K562 (cell line): ENCODE measurements around the gene MTHFSD. TPM values are rescaled to one million over a fixed set of nuclear protein-coding genes. Genes with fewer than 3 reads are reported as not detected.
A peak's percentile ranks its signal among the peaks of the same experiment; 100 is the strongest.

Experiments
- CBFB ChIP-seq: sonication (generic); formaldehyde crosslinking; IDR thresholded peaks from 2 replicates; pipeline ENCODE4 v1.4.0; 2020; ENCODE audit warnings: mild to moderate bottlenecking, missing genetic modification reagents
- CBX2 ChIP-seq: fragments of 200-600 bp; sonication (generic); IDR thresholded peaks from one replicate; pipeline ENCODE4 v1.6.1; 2012; ENCODE audit warnings: mild to moderate bottlenecking, low read length, inconsistent platforms; ENCODE audit not compliant: insufficient read depth, poor library complexity, severe bottlenecking
- FOXJ2 ChIP-seq: fragments of 200-800 bp; sonication (Bioruptor generic); IDR thresholded peaks from 2 replicates; pipeline ENCODE4 v1.6.1; 2016; ENCODE audit warnings: missing genetic modification characterization, missing compliant biosample characterization
- ILF3 ChIP-seq: fragments of 450-650 bp; IDR thresholded peaks from 2 replicates; pipeline ENCODE4 v1.6.1; 2018; ENCODE audit warnings: antibody characterized with exemption, mild to moderate bottlenecking, moderate library complexity, borderline replicate concordance
- KDM1A ChIP-seq, 2 experiments: fragments of 450-650 bp; IDR thresholded peaks; 2 replicates each; pipeline ENCODE4 v1.6.1; 2016; ENCODE audit warnings: mild to moderate bottlenecking in 2 of 2
- NFYB ChIP-seq: IDR thresholded peaks from 2 replicates; pipeline ENCODE4 v1.6.1; 2011; ENCODE audit warnings: mild to moderate bottlenecking, moderate library complexity; ENCODE audit not compliant: insufficient read length; ENCODE audit errors: extremely low read depth
- PCBP1 ChIP-seq: fragments of 200-400 bp; formaldehyde crosslinking; IDR thresholded peaks from 2 replicates; pipeline ENCODE4 v1.6.1; 2018; ENCODE audit warnings: mild to moderate bottlenecking, low read depth, low read length; ENCODE audit not compliant: poor library complexity, severe bottlenecking
- POLR2A ChIP-seq: fragments of 450-650 bp; conservative IDR thresholded peaks from 2 replicates; pipeline ENCODE4 v1.6.1; 2016
- RB1 ChIP-seq: fragments of 450-650 bp; IDR thresholded peaks from 2 replicates; pipeline ENCODE4 v1.6.1; 2017; ENCODE audit warnings: low read depth, mild to moderate bottlenecking
- RBM14 ChIP-seq: fragments of 200-400 bp; formaldehyde crosslinking; IDR thresholded peaks from 2 replicates; pipeline ENCODE4 v1.6.1; 2018; ENCODE audit warnings: low read depth, mild to moderate bottlenecking, low read length, moderate library complexity, borderline replicate concordance; ENCODE audit not compliant: insufficient read depth
- ZBTB1 ChIP-seq: sonication (generic); formaldehyde crosslinking; IDR thresholded peaks from 2 replicates; pipeline ENCODE4 v1.8.1; 2023; ENCODE audit warnings: missing genetic modification reagents, low read depth, mild to moderate bottlenecking, borderline replicate concordance
- ZNF408 ChIP-seq: fragments of 250-450 bp; sonication (Bioruptor Pico); IDR thresholded peaks from 2 replicates; pipeline ENCODE4 v1.4.0; 2020; ENCODE audit warnings: low read depth, mild to moderate bottlenecking, moderate library complexity
- ZNF436 ChIP-seq: fragments of 250-450, 450-650 bp; sonication (Bioruptor Pico); formaldehyde crosslinking; IDR thresholded peaks from 2 replicates; pipeline ENCODE4 v1.7.0; 2020; ENCODE audit warnings: mild to moderate bottlenecking
- polyA plus RNA-seq, 8 experiments: library from polyadenylated mRNA; depleted of rRNA in 4 of 8; stranded (reverse) in 5 of 8; unstranded in 3 of 8; fragments of >200 nt; fragmentation: Nextera tagmentation in 2 of 8; fragmentation: Illumina TruSeq in 1 of 8; extraction: Ambion mirVana in 2 of 8; extraction: Trizol in 1 of 8; gene quantifications; 2 replicates each; pipeline versions ENCODE4 v1.2.1 to v1.2.3, GENCODE V29; 2011 to 2014; ENCODE audit warnings: inconsistent platforms in 1 of 8, missing spikeins in 1 of 8
- total RNA-seq, 7 experiments: library from RNA; depleted of rRNA in 6 of 7; stranded (reverse); fragments of >200 nt in 6 of 7; fragmentation: Illumina TruSeq in 2 of 7; extraction: Trizol in 2 of 7; gene quantifications; 2 replicates each; pipeline versions ENCODE4 v1.2.1 to v1.2.3, GENCODE V29; 2011 to 2021; ENCODE audit warnings: low replicate concordance in 1 of 7
- TF ChIP-seq, protein P1 (sequence below): sonication (generic); formaldehyde crosslinking; IDR thresholded peaks from 2 replicates; pipeline ENCODE4 v1.8.1; 2022; ENCODE audit warnings: missing genetic modification reagents
- TF ChIP-seq, protein P2 (sequence below): sonication (generic); formaldehyde crosslinking; IDR thresholded peaks from 2 replicates; pipeline ENCODE4 v1.8.0; 2022; ENCODE audit warnings: mild to moderate bottlenecking, missing genetic modification reagents
- TF ChIP-seq, protein P3 (sequence below): fragments of 250-450 bp; sonication (Bioruptor Pico); IDR thresholded peaks from 2 replicates; pipeline ENCODE4 v1.5.0; 2021; ENCODE audit warnings: mild to moderate bottlenecking, borderline replicate concordance

MTHFSD gene
- total and polyA plus RNA-seq, 9 of the 15 experiments (the other 6 are each of a cell fraction or from before 2014, with no cell fraction given): 3.2 to 20.2 (median 12.0) TPM

DNA sequence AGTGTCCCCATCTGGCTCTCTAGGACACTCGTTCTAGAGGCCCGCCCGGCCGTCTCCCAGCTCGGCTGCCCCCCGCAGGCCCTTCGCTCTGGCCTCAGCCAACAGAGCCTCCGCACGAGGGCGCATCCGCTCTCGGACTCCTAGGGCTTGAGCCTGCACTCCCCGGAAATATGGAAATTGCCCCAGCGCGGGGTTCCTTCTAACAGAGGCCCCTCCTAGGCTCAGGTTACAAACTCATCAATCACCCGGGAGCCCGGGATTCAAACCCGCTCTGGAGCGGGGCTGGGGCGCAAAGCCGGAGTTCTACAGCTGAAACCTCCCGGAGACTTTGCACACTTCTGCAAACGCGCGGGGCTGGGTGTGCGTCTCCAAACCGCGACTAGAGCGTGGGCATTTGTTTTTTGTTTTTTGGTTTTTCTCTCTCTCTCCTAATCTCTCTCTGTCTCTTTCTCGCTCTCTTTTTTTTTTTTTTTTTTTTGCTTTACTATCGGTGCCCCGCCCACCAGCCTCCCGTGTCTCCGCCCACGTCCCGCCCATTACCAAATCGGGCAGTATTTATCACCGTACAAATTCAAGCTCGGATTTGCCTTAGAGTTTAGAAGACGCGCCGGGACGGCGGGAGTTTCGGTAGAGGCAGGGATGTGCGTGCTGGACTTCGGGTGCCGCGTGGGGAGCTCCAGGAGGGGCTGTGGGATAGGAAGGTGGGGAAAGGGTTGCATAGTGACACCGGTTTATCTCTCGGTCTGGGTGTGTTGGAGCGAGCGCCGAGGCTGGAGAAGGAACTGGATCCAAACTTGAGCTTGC, 20.9 kb upstream of the MTHFSD start (continued):
- TF ChIP-seq, protein P1, sequence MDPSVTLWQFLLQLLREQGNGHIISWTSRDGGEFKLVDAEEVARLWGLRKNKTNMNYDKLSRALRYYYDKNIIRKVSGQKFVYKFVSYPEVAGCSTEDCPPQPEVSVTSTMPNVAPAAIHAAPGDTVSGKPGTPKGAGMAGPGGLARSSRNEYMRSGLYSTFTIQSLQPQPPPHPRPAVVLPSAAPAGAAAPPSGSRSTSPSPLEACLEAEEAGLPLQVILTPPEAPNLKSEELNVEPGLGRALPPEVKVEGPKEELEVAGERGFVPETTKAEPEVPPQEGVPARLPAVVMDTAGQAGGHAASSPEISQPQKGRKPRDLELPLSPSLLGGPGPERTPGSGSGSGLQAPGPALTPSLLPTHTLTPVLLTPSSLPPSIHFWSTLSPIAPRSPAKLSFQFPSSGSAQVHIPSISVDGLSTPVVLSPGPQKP (CRISPR knock-in tag): no peak
- TF ChIP-seq FOXJ2 (tag) (no peak), RBM14 (no peak), POLR2A (no peak), ZBTB1 (no peak), RB1 (peak; percentile 41; the same call in 1 of the 2 replicates), ZNF436 (CRISPR knock-in tag) (no peak), NFYB (no peak), ILF3 (no peak), KDM1A (IDR thresholded peaks at IDR 0.05) (0 out of 4 replicates have a peak, but pooled peaks of 1 of the 2 experiments have one; percentile 40), PCBP1 (no peak), CBX2 (no peak), CBFB (CRISPR knock-in tag) (no peak), ZNF408 (CRISPR knock-in tag) (no peak)
- TF ChIP-seq, protein P2, sequence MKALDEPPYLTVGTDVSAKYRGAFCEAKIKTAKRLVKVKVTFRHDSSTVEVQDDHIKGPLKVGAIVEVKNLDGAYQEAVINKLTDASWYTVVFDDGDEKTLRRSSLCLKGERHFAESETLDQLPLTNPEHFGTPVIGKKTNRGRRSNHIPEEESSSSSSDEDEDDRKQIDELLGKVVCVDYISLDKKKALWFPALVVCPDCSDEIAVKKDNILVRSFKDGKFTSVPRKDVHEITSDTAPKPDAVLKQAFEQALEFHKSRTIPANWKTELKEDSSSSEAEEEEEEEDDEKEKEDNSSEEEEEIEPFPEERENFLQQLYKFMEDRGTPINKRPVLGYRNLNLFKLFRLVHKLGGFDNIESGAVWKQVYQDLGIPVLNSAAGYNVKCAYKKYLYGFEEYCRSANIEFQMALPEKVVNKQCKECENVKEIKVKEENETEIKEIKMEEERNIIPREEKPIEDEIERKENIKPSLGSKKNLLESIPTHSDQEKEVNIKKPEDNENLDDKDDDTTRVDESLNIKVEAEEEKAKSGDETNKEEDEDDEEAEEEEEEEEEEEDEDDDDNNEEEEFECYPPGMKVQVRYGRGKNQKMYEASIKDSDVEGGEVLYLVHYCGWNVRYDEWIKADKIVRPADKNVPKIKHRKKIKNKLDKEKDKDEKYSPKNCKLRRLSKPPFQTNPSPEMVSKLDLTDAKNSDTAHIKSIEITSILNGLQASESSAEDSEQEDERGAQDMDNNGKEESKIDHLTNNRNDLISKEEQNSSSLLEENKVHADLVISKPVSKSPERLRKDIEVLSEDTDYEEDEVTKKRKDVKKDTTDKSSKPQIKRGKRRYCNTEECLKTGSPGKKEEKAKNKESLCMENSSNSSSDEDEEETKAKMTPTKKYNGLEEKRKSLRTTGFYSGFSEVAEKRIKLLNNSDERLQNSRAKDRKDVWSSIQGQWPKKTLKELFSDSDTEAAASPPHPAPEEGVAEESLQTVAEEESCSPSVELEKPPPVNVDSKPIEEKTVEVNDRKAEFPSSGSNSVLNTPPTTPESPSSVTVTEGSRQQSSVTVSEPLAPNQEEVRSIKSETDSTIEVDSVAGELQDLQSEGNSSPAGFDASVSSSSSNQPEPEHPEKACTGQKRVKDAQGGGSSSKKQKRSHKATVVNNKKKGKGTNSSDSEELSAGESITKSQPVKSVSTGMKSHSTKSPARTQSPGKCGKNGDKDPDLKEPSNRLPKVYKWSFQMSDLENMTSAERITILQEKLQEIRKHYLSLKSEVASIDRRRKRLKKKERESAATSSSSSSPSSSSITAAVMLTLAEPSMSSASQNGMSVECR: no peak
- TF ChIP-seq, protein P3, sequence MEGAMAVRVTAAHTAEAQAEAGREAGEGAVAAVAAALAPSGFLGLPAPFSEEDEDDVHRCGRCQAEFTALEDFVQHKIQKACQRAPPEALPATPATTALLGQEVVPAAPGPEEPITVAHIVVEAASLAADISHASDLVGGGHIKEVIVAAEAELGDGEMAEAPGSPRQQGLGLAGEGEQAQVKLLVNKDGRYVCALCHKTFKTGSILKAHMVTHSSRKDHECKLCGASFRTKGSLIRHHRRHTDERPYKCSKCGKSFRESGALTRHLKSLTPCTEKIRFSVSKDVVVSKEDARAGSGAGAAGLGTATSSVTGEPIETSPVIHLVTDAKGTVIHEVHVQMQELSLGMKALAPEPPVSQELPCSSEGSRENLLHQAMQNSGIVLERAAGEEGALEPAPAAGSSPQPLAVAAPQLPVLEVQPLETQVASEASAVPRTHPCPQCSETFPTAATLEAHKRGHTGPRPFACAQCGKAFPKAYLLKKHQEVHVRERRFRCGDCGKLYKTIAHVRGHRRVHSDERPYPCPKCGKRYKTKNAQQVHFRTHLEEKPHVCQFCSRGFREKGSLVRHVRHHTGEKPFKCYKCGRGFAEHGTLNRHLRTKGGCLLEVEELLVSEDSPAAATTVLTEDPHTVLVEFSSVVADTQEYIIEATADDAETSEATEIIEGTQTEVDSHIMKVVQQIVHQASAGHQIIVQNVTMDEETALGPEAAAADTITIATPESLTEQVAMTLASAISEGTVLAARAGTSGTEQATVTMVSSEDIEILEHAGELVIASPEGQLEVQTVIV (CRISPR knock-in tag): no peak
